Ramos (cell line): ENCODE results near the gene H2BK1.

ENCODE experiments used
- in situ Hi-C: fragments of 300-500 bp; cut with MboI; formaldehyde crosslinking; loops from one replicate; pipeline ENCODE4 v1.14.3; 2022; ENCODE audit warnings: low sequenced_read_pairs; ENCODE audit not compliant: unreplicated experiment

The H2BK1 gene

DNA sequence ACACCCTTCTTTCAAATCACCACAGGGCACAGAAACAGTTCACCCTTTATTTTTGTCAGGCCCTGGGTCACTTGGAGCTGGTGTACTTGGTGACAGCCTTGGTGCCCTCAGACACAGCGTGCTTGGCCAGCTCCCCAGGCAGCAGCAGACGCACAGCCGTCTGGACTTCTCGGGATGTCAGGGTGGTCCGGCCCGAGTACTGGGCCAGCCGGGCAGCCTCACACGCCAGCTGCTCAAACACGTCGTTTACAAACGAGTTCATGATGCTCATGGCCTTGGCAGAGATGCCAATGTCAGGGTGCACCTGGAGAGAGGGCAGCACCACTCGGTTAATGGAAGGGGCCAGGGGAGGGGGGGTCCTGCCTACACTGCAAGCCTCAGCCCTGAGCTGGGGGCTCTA lies 2.5 kb downstream of the H2BK1 start:
- in situ Hi-C loops: no loop called here

DNA sequence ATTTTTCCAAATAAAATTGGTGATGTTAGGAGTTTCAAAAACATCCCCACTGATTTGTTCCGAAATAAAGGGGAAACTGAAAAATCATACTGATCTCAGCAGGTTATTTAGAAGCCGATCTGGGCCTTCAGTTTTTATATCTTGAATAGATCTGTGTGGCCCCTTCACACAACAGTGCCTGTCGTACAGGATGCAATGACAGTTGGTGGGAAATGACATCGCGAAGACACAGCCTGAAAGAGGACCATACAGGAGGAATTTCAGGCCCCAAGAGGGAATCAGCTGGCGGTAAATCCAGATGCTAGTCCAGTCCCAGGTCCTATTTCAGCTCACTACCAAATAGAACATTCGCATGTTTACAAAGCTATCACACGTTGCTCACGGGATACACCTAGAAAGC lies 3.0 kb downstream of the H2BK1 start:
- in situ Hi-C loops: no loop called here

DNA sequence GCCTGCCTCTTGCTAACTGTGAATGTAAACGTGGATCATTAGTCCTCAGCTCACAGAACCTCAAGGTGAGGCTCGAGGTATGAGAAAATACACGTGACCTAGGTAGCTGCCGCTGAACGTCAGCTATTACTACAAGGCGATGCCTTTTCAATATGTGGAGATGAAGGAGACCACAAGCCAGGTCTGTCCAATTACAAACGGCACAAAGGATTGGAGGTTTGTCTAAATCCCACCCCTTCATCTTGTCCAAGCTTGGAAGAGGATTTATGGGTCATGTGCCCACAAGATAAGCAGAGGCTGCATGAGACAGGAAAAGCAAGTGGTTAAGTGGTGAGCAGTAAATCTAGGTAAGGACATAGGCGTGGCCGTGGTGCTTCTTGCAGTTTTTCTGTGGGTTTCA lies 3.4 kb downstream of the H2BK1 start:
- in situ Hi-C loops: no loop called here

DNA sequence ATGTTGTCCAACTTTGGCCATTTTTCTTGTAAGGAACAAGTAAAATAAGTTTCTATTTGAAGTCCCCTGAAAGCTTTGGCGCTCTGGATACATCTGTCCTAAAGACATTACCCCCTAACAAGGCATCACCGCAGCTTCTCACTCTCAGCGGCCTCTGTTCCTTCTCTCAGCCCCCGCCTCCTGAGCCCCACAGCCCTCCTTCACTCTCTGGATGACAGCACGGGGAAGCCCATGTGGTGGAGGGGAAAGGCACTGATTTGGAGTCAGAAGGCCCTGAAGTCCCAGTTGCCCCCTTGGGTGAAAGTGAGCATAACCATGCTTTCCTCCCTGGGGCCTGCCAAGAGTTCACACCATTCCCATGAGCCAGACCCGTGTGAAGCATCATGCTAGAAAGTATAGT lies 4.6 kb downstream of the H2BK1 start:
- in situ Hi-C loops: no loop called here

DNA sequence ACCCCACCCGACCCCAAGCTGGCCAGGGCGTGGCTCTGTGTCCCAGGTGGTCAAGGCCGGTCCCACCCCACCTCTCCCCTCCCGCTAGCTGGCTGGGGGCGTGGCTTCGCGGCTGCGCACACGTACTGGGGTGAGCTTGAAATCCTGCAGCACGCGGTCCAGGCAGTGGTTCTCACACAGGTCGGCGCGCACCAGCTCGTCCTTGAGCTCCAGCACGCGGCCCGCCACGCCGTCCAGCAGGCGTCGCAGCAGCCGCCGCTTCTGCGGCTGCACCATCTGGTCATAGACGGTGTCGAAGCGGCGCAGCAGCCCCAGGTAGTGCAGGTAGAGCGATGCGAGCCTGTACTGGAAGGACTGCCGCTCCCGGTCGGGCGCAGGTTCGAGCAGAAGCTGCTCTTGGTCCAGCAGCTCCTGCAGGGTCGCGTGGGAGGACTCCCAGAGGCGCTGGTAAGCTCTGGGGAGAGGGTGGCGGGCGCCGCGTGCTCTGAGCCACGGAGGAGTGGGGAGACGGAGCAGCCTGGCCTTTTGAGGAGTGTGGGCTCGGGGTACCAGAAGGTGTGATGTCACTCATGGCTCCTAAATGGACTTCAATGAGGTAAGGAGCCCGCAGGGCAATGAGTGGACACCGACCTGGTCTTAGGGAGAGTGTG lies 5.8 kb downstream of the H2BK1 start:
- in situ Hi-C loops: no loop called here

DNA sequence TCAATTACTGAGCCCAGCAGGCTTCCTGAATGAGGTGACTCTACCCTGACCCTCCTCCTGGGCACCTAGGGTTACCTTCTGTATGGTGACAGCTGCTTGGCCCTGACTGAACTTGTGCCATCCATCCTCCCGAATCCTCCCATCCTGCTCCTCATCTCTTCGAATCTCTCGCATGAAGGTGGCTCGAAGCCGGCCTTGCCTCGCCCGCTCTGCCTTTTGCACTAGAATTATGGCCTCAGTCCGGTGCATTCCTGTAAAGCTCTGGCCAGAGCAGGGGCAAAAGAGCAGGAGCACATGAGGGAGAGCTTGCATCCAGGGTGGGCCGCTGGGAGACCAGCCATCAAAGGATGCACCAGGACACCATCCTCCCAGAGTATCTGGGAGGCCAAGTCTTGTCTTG lies 7.5 kb downstream of the H2BK1 start:
- in situ Hi-C loops: no loop called here

DNA sequence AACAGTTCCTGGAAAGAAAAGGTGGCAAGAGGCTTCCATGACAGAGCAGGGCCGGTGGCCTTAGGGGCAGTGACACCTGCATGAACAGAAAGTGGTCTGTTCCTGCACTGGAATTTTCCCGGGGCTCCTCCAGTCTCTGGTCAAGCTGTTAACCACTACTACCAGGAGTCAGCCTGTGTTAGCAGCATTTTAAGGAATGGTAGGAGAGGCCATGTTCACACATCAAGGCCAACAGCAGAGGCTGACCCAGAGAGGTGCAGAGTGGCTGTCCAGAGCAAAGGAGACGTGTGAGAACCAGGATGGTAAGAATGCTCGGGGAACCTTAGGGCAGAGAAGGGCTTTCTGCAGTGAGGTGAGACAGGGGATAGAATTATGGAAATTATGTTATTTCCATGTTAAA lies 8.5 kb downstream of the H2BK1 start:
- in situ Hi-C loops: no loop called here

DNA sequence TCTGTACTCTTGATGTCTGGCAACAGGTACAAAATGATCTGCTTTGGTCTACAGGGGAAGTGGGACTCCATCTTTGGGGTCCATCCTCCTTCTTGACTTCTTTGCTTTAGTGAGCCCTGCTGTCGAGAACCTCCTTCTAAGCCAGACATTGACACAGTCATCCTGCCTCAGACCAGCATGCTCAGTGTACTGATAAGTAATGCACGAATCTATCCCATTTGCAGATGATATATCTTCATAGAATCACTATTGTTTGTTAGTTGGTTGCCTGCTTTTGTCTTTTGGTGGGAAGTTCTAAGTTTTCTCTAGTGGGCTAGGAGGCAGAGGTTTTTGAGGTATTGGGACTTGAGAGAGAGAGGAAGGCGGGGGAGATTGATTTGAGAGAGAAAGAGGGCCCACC lies 8.9 kb downstream of the H2BK1 start:
- in situ Hi-C loops: no loop called here

DNA sequence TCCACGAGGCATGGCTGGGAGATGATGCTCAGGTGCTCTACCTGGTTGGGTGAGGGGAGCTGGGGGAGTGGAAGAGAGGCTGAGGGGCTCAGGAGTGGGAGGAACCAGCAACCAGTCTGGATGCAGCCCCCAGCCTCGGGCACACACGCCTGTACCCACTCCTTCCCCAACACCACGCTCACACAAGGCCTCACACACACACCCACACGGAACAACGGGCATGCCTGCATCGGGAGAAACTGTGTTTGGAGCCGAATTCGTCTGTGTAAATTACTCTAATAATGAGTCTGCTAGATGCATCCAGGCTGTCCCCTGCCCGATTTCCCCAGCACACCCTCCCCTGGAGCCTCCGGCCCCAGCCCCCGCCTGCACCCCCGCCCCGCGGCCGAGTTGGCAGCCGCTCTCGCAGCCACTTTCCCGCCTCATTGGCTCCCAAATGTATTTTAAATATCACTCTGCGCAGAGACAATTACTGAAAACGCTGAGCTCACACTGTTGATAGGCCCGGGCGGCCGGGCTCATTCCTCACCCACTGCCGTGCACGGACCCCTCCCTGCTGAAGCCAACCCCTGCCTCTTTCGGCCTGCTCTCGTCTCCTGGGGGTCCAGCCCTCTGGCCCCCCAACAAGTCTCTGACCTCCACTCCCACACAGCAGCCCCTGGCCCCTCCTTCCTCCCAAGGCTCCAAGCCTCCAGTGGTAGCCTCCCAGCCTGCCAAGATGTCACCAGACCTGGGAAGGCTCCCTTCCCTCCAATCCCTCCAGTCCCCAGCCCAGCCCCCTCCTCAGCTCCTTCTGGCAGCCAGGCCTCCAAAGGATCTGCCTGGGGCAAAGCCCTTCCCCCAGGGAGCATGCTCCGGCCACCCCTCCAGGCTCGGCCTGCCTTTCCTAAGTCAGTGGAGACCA lies 11.1 kb downstream of the H2BK1 start:
- in situ Hi-C loops: no loop called here

DNA sequence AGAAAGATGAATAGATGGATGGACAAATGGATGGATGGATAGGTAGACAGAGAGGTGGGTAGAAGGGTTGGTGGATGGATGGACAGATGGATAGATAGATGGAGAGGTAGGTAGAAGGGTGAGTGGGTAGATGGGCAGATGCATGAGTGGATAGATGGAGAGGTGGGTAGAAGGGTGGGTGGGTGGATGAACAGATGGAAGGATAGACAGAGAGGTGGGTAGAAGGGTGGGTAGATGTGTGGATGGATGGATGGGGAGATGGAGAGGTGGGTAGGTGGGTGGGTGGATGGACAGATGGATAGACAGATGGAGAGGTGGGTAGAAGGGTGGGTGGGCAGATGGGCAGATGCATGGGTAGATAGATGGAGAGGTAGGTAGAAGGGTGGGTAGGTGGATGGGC lies 12.4 kb downstream of the H2BK1 start:
- in situ Hi-C loops: no loop called here

DNA sequence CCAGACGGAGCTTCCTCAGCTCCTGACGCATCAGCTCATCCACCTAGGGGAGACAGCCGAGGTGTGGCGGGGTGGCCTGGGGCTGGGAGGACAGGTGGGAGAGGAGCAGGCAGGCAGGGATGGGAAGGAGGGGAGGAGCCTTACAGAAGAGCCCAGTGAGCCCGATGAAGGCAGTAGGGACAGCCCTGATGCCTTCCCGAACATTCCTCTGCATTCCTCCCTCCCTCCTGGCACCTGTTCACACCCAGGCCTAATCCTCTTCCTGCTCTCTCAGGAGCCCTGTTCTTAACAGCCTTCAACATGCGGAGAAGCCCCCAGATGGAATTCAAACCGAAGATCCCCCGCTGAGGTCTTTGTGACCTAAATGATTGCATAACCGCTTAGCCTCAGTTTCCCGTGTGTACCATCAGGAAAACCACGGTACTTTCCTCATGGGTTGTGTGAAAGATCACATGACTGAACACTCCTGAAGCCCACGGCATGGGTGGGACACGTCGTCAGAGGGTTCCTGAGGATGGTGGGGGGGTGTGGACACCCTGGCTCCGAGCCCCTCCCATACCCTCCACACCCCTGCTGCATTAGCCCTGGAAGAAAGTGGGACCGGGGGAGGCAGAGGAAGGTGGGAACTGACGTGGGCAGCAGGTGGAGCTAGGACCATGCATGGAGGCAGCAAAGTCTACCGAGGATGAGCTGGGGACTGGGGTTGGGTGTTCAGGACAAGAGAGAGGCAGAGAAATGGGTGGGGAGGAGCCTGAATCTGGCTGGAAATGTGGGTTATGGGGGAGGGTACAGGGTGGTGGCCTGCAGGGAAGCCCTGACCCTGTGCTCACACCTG lies 14.5 kb downstream of the H2BK1 start:
- in situ Hi-C loops: no loop called here

DNA sequence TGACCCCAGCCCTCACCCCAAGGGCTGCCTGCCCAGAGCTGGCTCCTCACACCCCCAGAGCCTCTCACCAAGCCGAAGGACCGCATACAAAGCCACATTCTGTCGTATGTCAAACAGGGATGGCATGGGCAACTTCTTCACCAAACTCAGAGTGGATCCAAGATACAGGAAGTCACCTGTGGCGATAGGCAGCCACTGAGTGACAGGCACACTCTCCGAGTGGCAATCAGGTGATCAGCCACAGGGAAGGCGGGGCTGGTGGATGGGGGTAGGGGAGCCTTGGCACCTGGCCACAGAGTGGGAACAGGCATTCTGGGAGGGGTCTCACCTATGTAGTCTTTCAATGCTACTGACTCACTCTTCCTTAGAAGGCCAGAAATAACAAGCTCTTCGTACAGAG lies 16.1 kb downstream of the H2BK1 start:
- in situ Hi-C loops: no loop called here

DNA sequence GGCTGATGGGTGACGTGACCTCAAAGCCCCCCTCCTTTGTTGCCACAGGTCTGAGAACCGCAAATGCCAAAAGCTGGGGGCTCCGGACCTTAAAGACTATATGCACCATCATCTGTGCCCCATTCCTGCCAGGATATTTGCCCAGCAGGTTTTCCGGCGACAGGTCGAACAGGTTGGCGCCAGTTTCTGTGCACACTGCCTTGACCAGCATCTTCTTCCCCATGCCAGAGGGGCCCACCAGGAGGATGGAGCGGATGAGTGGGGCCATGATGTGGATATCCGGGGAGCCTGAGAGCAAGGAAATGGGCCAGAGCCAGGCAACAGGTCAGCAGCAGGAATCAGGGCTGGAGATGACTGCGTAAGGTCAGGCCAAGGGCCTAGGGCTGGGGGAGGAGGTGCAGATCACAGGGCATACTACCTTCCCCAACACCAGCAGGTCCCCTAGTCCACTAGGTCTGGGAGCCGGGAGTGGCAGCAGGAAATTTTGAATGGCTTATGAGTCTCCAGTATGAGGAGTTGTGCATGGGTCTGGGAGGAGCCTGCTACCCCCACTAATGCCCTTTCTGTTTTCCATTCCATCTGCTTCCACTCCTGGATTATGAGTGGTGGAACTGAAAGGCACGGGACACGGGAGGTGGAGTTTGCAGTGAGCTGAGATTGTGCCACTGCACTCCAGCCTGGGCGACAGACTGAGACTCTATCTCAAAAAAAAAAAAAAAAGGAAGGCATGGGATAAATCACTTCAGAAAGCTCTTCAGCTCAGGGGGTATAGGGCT lies 16.9 kb downstream of the H2BK1 start:
- in situ Hi-C loops: no loop called here

DNA sequence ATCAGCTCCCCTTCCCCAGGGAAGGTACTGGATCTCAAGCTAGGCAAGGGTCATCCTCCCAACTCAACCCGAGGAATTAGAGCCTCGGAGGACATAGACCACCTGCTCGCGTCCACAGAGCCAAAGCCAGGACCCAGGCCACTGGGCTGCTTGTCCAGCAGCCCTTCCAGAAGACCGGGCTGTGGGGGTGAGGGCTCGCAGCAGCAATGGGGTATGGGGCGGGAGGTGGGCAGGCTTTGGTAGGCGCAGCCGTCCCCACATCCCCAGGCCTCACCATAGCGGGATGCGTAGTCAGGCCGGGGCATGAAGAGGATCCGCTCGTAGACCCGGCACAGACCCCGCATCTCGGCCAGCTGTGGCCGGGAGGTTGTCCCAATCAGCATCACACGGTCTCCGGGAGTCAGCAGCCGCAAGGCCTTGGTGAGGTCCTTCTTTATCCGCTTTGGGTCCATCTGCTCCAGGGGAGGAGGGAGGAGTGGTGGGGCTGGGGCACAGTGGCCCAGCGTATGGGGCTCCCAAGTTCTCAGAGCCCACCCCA lies 18.2 kb downstream of the H2BK1 start:
- in situ Hi-C loops: no loop called here

DNA sequence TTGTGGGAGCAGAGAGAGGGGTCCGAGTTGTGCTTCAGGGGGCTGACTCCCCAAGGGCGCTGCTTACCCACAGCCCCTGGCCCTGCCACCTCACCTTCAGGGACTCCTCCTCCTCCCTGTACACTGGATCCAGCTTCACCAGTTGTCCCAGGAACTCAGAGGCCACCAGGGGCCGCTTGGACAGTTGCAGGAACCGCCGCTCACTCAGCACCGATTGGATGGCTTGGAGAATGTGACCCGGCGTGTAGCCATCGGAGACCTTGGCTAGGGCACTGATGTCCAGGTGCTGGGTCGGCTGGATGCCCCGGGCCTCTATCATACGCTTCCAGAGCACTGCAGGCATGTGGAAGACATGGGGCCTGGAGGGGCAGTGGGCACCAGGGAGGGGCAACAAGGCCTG lies 18.7 kb downstream of the H2BK1 start:
- in situ Hi-C loops: no loop called here

DNA sequence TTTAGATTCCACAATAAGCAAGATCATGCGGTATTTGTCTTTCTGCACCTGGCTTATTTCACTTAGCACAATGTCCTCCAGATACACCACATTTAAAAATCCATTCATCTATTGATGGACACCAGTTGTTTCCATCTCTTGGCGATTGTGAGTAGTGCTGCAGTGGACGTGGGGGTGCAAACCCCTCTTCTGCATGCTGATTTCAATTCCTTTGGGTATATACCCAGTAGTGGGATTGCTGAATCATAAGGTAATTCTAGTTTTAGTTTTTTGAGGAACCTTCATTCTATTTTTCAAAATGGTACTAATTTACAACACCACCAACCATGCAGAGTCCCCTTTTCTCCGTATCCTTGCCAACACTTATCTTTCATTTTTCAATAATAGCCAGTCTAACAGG lies 21.2 kb downstream of the H2BK1 start:
- in situ Hi-C loops: no loop called here

DNA sequence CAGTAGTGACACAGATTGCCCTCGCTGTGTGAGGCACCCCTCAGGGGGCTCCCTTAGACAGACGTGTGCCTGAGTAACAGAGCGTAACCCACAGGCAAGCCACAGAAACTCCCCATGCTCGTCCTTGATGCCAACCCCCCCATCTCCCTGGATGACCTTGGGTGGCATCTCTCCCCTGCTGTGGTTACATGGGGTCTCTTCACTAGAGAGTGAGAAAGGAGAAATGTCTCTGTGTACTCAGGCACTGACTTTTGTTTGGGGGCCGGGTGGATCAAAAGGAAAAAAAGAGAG lies 22.1 kb downstream of the H2BK1 start:
- in situ Hi-C loops: no loop called here

DNA sequence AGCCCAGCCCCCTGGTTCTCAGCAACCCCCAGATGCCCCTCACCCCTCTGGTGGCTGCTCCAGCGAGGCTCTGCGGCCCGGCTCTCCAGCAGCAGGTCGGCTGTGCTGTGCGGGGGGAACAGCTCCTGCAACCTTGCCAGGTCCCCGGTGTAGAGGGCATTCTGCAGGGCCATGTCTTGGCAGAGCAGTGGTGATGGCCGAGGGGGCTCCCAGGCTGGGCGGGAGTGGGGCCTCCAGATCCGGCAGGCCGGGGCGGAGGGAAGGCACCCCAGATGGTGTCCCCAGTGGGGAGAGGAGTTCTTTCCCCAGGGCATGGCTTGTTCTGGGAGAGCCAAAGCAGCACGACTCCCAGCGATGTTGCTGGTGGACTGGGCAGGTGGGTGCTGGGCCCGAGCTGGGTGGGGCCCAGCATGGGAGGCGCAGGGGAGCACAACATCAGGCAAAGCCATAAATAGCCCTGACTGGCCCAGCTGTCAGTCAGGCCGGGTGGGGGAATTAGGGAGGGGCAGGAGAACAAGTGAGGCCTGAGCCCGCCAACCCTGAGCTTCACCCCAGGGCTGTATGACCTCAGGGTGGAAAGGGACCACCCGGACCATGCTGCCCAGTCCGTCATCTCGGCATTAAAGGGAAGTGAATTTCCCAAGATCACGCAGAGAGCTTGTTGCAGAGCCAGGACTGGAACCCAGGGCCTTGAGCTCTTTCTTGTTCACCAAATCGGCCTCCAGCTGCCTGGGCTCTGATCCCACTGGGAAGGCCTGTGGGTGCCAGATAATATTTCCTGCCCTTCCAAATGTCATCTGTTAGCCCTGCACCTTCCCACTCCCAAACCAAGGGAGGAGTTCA lies 22.7 kb downstream of the H2BK1 start:
- in situ Hi-C loops: no loop called here

DNA sequence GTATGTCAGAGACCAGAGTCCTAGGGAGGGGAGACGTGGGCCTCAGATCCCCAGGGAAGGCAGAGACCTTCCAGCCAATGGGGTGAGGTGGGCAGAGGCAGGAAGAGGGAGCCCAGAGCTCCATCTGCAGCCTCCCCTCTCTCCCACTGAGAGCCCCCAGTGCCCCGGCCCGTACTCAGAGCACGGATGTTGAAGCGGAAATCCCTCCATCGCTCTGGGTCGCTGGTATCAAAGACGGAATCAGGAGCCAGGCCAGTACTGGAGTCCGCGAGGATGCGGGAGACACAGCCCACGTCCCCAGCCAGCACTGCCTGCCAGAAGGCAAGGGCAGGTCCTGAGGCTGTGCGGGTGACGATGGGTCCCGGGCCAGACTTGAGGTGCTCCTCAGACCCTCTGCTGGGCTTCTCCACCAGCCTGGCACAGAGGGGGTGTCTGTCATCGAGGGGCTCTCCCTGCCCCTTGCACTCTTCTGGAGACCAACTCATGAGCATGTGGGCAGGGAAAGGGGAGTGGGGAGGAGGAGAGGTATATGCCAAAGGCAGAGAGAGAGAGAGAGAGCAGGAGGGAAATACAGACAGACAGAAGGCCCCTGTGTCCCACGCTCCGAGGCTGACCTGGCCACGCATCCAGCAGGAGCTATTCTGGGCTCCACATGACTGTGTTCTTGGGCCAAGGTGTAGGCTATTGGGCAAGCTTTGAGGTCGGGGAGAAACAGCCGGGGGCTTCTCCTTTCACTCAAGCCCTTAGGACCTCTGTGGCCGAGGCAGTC lies 23.5 kb downstream of the H2BK1 start, which contains the start of gene ASB10:
Gene ASB10, minus strand, starts transcription at position 611 of the 769 bp plus-strand sequence. Its CDS starts 120 bp downstream, at position 491.
- in situ Hi-C loops: no loop called here
